ENCODE measurements around the gene ERBIN. TPM values are rescaled to one million over a fixed set of nuclear protein-coding genes. Genes with fewer than 3 reads are reported as not detected.
"Not testable (repeated sequence)": the region's sequence is repeated elsewhere in the genome, so short reads cannot be mapped to it uniquely, and the experiment has no call there.

The ERBIN gene
- total RNA-seq, 1 experiment from 2014 or later: 27.1 TPM

GRCh38 chr5:65892024-65892423, 34.4 kb upstream of the ERBIN start:
- H3K4me3 Mint-ChIP-seq; H3K27ac Mint-ChIP-seq; POLR2A ChIA-PET; ATAC-seq; H3K9me3 Mint-ChIP-seq; CTCF ChIA-PET; H3K36me3 Mint-ChIP-seq; H3K27me3 Mint-ChIP-seq (ENCODE audit: low read depth); DNase-seq (ENCODE audit: low spot score): not testable (repeated sequence)
- TF ChIP-seq ZNF121 (CRISPR knock-in tag; IDR thresholded peaks at IDR 0.05): peak; percentile 63; the same call in 1 of the 2 replicates
- H3K4me1 Mint-ChIP-seq: peaks cover 11% of the 10 kb centered on the region

GRCh38 chr5:65892801-65893200, 33.6 kb upstream of the ERBIN start:
- no peak overlapping the region for H3K4me3 Mint-ChIP-seq
- DNase-seq (ENCODE audit: low spot score) (no peak), ATAC-seq (no peak)
- CTCF ChIA-PET: no interaction called here
- TF ChIP-seq TCF7 (CRISPR knock-in tag; IDR thresholded peaks at IDR 0.05; ENCODE audit: low read depth): no peak
- TF ChIP-seq SP1 (CRISPR knock-in tag; conservative IDR thresholded peaks at IDR 0.05): no peak
- no peak for TF ChIP-seq CREB1 (CRISPR knock-in tag; IDR thresholded peaks at IDR 0.05)
- no peak for TF ChIP-seq KAT7 (CRISPR knock-in tag; IDR thresholded peaks at IDR 0.05; ENCODE audit: borderline replicate concordance)
- TF ChIP-seq FOXK1 (CRISPR knock-in tag; IDR thresholded peaks at IDR 0.05): no peak
- no peak for TF ChIP-seq TP53 (CRISPR knock-in tag; IDR thresholded peaks at IDR 0.05)
- no peak for TF ChIP-seq IRF1 (CRISPR knock-in tag; IDR thresholded peaks at IDR 0.05)
- TF ChIP-seq AR (CRISPR knock-in tag; IDR thresholded peaks at IDR 0.05): no peak
- no peak for TF ChIP-seq ZBTB43 (CRISPR knock-in tag; IDR thresholded peaks at IDR 0.05)
- no peak for TF ChIP-seq NFYB (CRISPR knock-in tag; conservative IDR thresholded peaks at IDR 0.05; ENCODE audit: low read depth)
- TF ChIP-seq ATF1 (CRISPR knock-in tag; IDR thresholded peaks at IDR 0.05): no peak
- no peak for TF ChIP-seq MLX (CRISPR knock-in tag; IDR thresholded peaks at IDR 0.05)
- TF ChIP-seq SMAD4 (CRISPR knock-in tag; IDR thresholded peaks at IDR 0.05): no peak
- TF ChIP-seq OVOL2 (CRISPR knock-in tag; IDR thresholded peaks at IDR 0.05; ENCODE audit: borderline replicate concordance): no peak
- TF ChIP-seq ZNF416 (CRISPR knock-in tag; IDR thresholded peaks at IDR 0.05): no peak
- TF ChIP-seq NR1H2 (CRISPR knock-in tag; IDR thresholded peaks at IDR 0.05): no peak
- POLR2A ChIA-PET: no interaction called here
- H3K27ac Mint-ChIP-seq: no peak overlapping the region
- no peaks in the 10 kb centered on the region for H3K9me3 Mint-ChIP-seq
- no peaks in the 10 kb centered on the region for H3K27me3 Mint-ChIP-seq (ENCODE audit: low read depth)
- no peaks in the 10 kb centered on the region for H3K36me3 Mint-ChIP-seq
- H3K4me1 Mint-ChIP-seq: peaks cover 11% of the 10 kb centered on the region

GRCh38 chr5:65893749-65894430, 32.5 kb upstream of the ERBIN start:
- Mint-ChIP-seq H3K4me3 (no peak overlapping the region), H3K27ac (no peak overlapping the region), H3K9me3 (no peaks in the 10 kb centered on the region), H3K27me3 (ENCODE audit: low read depth) (no peaks in the 10 kb centered on the region), H3K36me3 (no peaks in the 10 kb centered on the region), H3K4me1 (peaks cover 11% of the 10 kb centered on the region)
- ATAC-seq: peak; percentile 93
- ChIA-PET CTCF (interaction anchor here (0.8 kb wide), 1 partner anchor 10 kb away, joined by 3 read pairs; no protein-coding TSS in a partner anchor), POLR2A (interaction anchor here (0.5 to 1.0 kb wide), 3 partner anchors 17 to 1286 kb away, joined by 3 read pairs; no protein-coding TSS in a partner anchor)
- DNase-seq (ENCODE audit: low spot score): peak; percentile 16
- TF ChIP-seq RELA (CRISPR knock-in tag; IDR thresholded peaks at IDR 0.05; ENCODE audit: borderline replicate concordance) (no peak), NFE2L1 (CRISPR knock-in tag; IDR thresholded peaks at IDR 0.05) (no peak), GABPB1 (CRISPR knock-in tag; IDR thresholded peaks at IDR 0.05) (no peak), CTCF (IDR thresholded peaks at IDR 0.05) (no peak), ZNF232 (CRISPR knock-in tag; IDR thresholded peaks at IDR 0.05) (no peak), ESRRA (CRISPR knock-in tag; IDR thresholded peaks at IDR 0.05; ENCODE audit: borderline replicate concordance) (no peak), E2F4 (CRISPR knock-in tag; IDR thresholded peaks at IDR 0.05; ENCODE audit: borderline replicate concordance, low read depth) (no peak)

Measured in WTC11 (cell line).